WTC11 (cell line): Measurements from ENCODE around the gene FUT8. TPM values are rescaled to one million over a fixed set of nuclear protein-coding genes. Genes with fewer than 3 reads are reported as not detected.

Experiments
- ATAC-seq: fragments of 200-7000 bp; cut with Tn5 transposase; 2 replicates; pipeline ENCODE4 v1.10.0; 2021; ENCODE audit warnings: mild to moderate bottlenecking, moderate library complexity
- CTCF ChIA-PET: fragments of 300-600 bp; sonication (Branson Sonifier 250); formaldehyde crosslinking; loops from one replicate; lab custom pipeline; 2021; ENCODE audit warnings: antibody characterized with exemption; lab: Charles Lee
- POLR2A ChIA-PET: fragments of 350-600 bp; sonication (Branson Sonifier 250); formaldehyde crosslinking; loops from one replicate; lab custom pipeline; 2021; ENCODE audit warnings: antibody characterized with exemption; lab: Charles Lee
- DNase-seq: peaks from one replicate; pipeline ENCODE4 v3.0.0; 2021; ENCODE audit warnings: low spot score
- H3K27ac Mint-ChIP-seq: 2 replicates; pipeline ENCODE4 v1.8.0; 2021; ENCODE audit warnings: mixed read lengths
- H3K27me3 Mint-ChIP-seq: 2 replicates; pipeline ENCODE4 v1.8.0; 2021; ENCODE audit warnings: low read depth, mild to moderate bottlenecking, moderate library complexity, mixed read lengths
- H3K36me3 Mint-ChIP-seq: 2 replicates; pipeline ENCODE4 v1.8.0; 2021; ENCODE audit warnings: mixed read lengths
- H3K4me1 Mint-ChIP-seq: 2 replicates; pipeline ENCODE4 v1.8.0; 2022; ENCODE audit warnings: mixed read lengths
- H3K4me3 Mint-ChIP-seq: 2 replicates; pipeline ENCODE4 v1.8.0; 2021; ENCODE audit warnings: mild to moderate bottlenecking, moderate library complexity, mixed read lengths
- H3K9me3 Mint-ChIP-seq: 2 replicates; pipeline ENCODE4 v1.8.0; 2021; ENCODE audit warnings: mixed read lengths
- FOXK1 ChIP-seq: sonication (generic); formaldehyde crosslinking; IDR thresholded peaks from 2 replicates; pipeline ENCODE4 v1.8.0; 2022; ENCODE audit warnings: mild to moderate bottlenecking, moderate library complexity, missing genetic modification reagents
- IRF2 ChIP-seq: sonication (generic); formaldehyde crosslinking; IDR thresholded peaks from 2 replicates; pipeline ENCODE4 v1.8.0; 2022; ENCODE audit warnings: low read depth, missing genetic modification reagents, borderline replicate concordance
- NR1H2 ChIP-seq: sonication (generic); formaldehyde crosslinking; IDR thresholded peaks from 2 replicates; pipeline ENCODE4 v1.9.0; 2021; ENCODE audit warnings: mild to moderate bottlenecking, moderate library complexity, missing genetic modification reagents
- SP1 ChIP-seq: sonication (generic); formaldehyde crosslinking; conservative IDR thresholded peaks from 2 replicates; pipeline ENCODE4 v1.8.1; 2022; ENCODE audit warnings: missing genetic modification reagents
- TCF7 ChIP-seq: sonication (generic); formaldehyde crosslinking; IDR thresholded peaks from 2 replicates; pipeline ENCODE4 v1.8.0; 2022; ENCODE audit warnings: mild to moderate bottlenecking, low read depth, missing genetic modification reagents, moderate library complexity
- ZBTB21 ChIP-seq: sonication (generic); formaldehyde crosslinking; IDR thresholded peaks from 2 replicates; pipeline ENCODE4 v1.8.1; 2023; ENCODE audit warnings: mild to moderate bottlenecking, missing genetic modification reagents, borderline replicate concordance
- ZNF263 ChIP-seq: sonication (generic); formaldehyde crosslinking; IDR thresholded peaks from 2 replicates; pipeline ENCODE4 v1.8.1; 2022; ENCODE audit warnings: low read depth, mild to moderate bottlenecking, moderate library complexity, missing genetic modification reagents
- ZNF317 ChIP-seq: sonication (generic); formaldehyde crosslinking; IDR thresholded peaks from 2 replicates; pipeline ENCODE4 v1.8.1; 2023; ENCODE audit warnings: low read depth, mild to moderate bottlenecking, moderate library complexity, missing genetic modification reagents, borderline replicate concordance
- total RNA-seq: library from RNA; stranded (reverse); gene quantifications from 3 replicates; pipeline ENCODE4 v1.2.3, GENCODE V29; 2021
- TF ChIP-seq, protein P1 (sequence below): sonication (generic); formaldehyde crosslinking; IDR thresholded peaks from 2 replicates; pipeline ENCODE4 v1.8.0; 2023; ENCODE audit warnings: missing genetic modification reagents, mild to moderate bottlenecking, borderline replicate concordance
- TF ChIP-seq, protein P2 (sequence below): sonication (generic); formaldehyde crosslinking; conservative IDR thresholded peaks from 2 replicates; pipeline ENCODE4 v1.8.1; 2022; ENCODE audit warnings: mild to moderate bottlenecking, missing genetic modification reagents
- TF ChIP-seq, protein P3 (sequence below): sonication (generic); formaldehyde crosslinking; IDR thresholded peaks from 2 replicates; pipeline ENCODE4 v1.8.0; 2022; ENCODE audit warnings: mild to moderate bottlenecking, missing genetic modification reagents
- TF ChIP-seq, protein P4 (sequence below): fragments of 250-450 bp; sonication (Bioruptor Pico); IDR thresholded peaks from 2 replicates; pipeline ENCODE4 v2.1.2; 2022; ENCODE audit warnings: mild to moderate bottlenecking, moderate library complexity
- TF ChIP-seq, protein P5 (sequence below): sonication (generic); formaldehyde crosslinking; IDR thresholded peaks from 2 replicates; pipeline ENCODE4 v1.8.1; 2023; ENCODE audit warnings: mild to moderate bottlenecking, moderate library complexity, missing genetic modification reagents
- TF ChIP-seq, protein P6 (sequence below): sonication (generic); formaldehyde crosslinking; IDR thresholded peaks from 2 replicates; pipeline ENCODE4 v1.8.0; 2023; ENCODE audit warnings: mild to moderate bottlenecking, missing genetic modification reagents
- TF ChIP-seq, protein P7 (sequence below): fragments of 250-450 bp; sonication (Bioruptor Pico); conservative IDR thresholded peaks from 2 replicates; pipeline ENCODE4 v1.9.0; 2021; ENCODE audit warnings: mild to moderate bottlenecking
- TF ChIP-seq, protein P8 (sequence below): fragments of 250-450 bp; sonication (Bioruptor Pico); IDR thresholded peaks from 2 replicates; pipeline ENCODE4 v1.9.0; 2021; ENCODE audit warnings: moderate library complexity, mild to moderate bottlenecking, inconsistent platforms, borderline replicate concordance

The FUT8 gene
- total RNA-seq, 1 experiment from 2014 or later: 37.9 TPM

DNA sequence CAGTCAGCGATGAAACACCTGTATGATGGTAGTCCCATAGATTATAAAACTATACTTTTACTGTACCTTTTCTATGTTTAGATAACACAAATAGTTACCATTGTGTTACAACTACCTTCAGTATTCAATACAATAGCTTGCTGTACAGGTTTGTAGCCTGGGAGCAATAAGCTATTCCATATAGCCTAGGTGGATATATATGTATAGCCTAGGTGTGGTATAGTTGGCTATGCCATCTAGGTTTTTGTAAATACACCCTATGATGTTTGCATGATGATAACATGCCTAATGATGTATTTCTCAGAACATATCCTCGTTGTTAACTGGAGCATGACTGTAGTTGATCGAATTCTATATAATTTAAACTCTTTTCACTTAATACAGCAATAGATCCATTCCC lies 316.1 kb downstream of the FUT8 start (continued):
- TF ChIP-seq, protein P1, sequence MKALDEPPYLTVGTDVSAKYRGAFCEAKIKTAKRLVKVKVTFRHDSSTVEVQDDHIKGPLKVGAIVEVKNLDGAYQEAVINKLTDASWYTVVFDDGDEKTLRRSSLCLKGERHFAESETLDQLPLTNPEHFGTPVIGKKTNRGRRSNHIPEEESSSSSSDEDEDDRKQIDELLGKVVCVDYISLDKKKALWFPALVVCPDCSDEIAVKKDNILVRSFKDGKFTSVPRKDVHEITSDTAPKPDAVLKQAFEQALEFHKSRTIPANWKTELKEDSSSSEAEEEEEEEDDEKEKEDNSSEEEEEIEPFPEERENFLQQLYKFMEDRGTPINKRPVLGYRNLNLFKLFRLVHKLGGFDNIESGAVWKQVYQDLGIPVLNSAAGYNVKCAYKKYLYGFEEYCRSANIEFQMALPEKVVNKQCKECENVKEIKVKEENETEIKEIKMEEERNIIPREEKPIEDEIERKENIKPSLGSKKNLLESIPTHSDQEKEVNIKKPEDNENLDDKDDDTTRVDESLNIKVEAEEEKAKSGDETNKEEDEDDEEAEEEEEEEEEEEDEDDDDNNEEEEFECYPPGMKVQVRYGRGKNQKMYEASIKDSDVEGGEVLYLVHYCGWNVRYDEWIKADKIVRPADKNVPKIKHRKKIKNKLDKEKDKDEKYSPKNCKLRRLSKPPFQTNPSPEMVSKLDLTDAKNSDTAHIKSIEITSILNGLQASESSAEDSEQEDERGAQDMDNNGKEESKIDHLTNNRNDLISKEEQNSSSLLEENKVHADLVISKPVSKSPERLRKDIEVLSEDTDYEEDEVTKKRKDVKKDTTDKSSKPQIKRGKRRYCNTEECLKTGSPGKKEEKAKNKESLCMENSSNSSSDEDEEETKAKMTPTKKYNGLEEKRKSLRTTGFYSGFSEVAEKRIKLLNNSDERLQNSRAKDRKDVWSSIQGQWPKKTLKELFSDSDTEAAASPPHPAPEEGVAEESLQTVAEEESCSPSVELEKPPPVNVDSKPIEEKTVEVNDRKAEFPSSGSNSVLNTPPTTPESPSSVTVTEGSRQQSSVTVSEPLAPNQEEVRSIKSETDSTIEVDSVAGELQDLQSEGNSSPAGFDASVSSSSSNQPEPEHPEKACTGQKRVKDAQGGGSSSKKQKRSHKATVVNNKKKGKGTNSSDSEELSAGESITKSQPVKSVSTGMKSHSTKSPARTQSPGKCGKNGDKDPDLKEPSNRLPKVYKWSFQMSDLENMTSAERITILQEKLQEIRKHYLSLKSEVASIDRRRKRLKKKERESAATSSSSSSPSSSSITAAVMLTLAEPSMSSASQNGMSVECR: no peak
- TF ChIP-seq, protein P2, sequence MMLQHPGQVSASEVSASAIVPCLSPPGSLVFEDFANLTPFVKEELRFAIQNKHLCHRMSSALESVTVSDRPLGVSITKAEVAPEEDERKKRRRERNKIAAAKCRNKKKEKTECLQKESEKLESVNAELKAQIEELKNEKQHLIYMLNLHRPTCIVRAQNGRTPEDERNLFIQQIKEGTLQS (CRISPR knock-in tag): no peak
- no peak for TF ChIP-seq IRF2 (CRISPR knock-in tag)

DNA sequence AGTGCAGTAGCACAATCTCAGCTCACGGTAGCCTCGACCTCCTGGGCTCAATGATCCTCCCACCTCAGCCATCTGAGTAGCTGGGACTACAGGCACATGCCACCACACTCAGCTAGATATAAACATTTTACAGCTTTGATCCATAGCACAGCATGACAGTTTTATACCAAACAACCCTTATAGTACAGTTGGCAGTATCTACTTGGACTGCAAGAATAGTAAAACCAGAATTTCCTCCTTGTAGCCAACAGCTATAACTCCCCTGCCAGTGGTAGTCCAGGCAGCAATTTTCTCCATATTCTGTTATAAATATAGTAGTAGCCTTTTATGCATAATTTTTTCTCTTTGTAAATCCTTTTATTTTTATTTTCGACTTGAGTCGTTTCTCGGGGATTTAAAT lies 317.0 kb downstream of the FUT8 start:
- Mint-ChIP-seq H3K27me3 (0 out of 2 replicates have a peak, but pooled peaks cover 4% of the 10 kb centered on the region), H3K4me1 (no peaks in the 10 kb centered on the region), H3K9me3 (peaks cover 29% of the 10 kb centered on the region), H3K27ac (no peak overlapping the region), H3K4me3 (no peak overlapping the region), H3K36me3 (peaks cover 29% of the 10 kb centered on the region)
- POLR2A ChIA-PET: no interaction called here
- no peak for TF ChIP-seq NR1H2
- no peak for TF ChIP-seq ZNF263 (CRISPR knock-in tag)
- TF ChIP-seq SP1 (CRISPR knock-in tag): no peak
- no peak for TF ChIP-seq TCF7 (CRISPR knock-in tag)
- TF ChIP-seq, protein P3, sequence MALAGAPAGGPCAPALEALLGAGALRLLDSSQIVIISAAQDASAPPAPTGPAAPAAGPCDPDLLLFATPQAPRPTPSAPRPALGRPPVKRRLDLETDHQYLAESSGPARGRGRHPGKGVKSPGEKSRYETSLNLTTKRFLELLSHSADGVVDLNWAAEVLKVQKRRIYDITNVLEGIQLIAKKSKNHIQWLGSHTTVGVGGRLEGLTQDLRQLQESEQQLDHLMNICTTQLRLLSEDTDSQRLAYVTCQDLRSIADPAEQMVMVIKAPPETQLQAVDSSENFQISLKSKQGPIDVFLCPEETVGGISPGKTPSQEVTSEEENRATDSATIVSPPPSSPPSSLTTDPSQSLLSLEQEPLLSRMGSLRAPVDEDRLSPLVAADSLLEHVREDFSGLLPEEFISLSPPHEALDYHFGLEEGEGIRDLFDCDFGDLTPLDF (CRISPR knock-in tag): no peak
- DNase-seq: no peak
- ATAC-seq: no peak
- CTCF ChIA-PET: interaction anchor here (1.9 kb wide), 1 partner anchor 95 kb away, joined by 6 read pairs; no protein-coding TSS in a partner anchor

DNA sequence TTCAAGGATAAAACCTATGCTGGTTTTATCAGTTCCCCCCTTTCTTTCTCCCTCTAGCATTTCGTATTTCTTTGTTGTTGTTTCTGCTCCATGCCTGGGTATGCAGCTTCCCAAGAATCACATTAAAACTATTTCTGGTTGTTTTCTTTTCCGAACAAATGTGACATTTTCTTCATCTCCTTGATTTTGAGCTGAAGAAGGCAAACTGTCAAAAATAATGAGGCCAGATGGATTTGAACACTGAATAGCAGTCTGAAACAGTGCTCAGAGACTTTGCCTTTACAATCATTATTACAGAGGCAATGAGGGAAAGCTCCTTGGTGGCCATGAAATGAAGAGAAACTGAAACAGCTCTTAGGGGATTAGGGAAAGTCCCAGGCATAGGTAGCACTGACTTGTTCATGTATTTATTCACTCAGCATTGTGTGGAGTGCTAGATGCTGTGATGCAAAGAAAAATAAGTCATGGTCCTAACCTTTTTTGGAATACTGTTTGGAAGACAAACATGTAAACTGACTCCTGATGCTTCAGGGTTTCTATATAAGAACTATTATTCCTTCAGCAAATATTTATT lies 319.5 kb downstream of the FUT8 start:
- ATAC-seq: no peak
- POLR2A ChIA-PET: interaction anchor here (0.6 kb wide), 1 partner anchor 20 kb away, joined by 3 read pairs; no protein-coding TSS in a partner anchor
- CTCF ChIA-PET: interaction anchor here (1.2 kb wide), 1 partner anchor 28 kb away, joined by 3 read pairs; no protein-coding TSS in a partner anchor
- H3K9me3 Mint-ChIP-seq: peaks cover 13% of the 10 kb centered on the region
- 0 out of 2 replicates have a peak, but pooled peaks cover 4% of the 10 kb centered on the region for H3K27me3 Mint-ChIP-seq
- peaks cover 16% of the 10 kb centered on the region for H3K36me3 Mint-ChIP-seq
- no peaks in the 10 kb centered on the region for H3K4me1 Mint-ChIP-seq
- no peak overlapping the region for H3K4me3 Mint-ChIP-seq
- DNase-seq: no peak
- H3K27ac Mint-ChIP-seq: no peak overlapping the region
- TF ChIP-seq, protein P4, sequence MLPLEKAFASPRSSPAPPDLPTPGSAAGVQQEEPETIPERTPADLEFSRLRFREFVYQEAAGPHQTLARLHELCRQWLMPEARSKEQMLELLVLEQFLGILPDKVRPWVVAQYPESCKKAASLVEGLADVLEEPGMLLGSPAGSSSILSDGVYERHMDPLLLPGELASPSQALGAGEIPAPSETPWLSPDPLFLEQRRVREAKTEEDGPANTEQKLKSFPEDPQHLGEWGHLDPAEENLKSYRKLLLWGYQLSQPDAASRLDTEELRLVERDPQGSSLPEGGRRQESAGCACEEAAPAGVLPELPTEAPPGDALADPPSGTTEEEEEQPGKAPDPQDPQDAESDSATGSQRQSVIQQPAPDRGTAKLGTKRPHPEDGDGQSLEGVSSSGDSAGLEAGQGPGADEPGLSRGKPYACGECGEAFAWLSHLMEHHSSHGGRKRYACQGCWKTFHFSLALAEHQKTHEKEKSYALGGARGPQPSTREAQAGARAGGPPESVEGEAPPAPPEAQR (CRISPR knock-in tag): no peak
- TF ChIP-seq, protein P5, sequence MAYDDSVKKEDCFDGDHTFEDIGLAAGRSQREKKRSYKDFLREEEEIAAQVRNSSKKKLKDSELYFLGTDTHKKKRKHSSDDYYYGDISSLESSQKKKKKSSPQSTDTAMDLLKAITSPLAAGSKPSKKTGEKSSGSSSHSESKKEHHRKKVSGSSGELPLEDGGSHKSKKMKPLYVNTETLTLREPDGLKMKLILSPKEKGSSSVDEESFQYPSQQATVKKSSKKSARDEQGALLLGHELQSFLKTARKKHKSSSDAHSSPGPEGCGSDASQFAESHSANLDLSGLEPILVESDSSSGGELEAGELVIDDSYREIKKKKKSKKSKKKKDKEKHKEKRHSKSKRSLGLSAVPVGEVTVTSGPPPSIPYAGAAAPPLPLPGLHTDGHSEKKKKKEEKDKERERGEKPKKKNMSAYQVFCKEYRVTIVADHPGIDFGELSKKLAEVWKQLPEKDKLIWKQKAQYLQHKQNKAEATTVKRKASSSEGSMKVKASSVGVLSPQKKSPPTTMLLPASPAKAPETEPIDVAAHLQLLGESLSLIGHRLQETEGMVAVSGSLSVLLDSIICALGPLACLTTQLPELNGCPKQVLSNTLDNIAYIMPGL: no peak
- TF ChIP-seq FOXK1 (CRISPR knock-in tag): no peak
- TF ChIP-seq, protein P6, sequence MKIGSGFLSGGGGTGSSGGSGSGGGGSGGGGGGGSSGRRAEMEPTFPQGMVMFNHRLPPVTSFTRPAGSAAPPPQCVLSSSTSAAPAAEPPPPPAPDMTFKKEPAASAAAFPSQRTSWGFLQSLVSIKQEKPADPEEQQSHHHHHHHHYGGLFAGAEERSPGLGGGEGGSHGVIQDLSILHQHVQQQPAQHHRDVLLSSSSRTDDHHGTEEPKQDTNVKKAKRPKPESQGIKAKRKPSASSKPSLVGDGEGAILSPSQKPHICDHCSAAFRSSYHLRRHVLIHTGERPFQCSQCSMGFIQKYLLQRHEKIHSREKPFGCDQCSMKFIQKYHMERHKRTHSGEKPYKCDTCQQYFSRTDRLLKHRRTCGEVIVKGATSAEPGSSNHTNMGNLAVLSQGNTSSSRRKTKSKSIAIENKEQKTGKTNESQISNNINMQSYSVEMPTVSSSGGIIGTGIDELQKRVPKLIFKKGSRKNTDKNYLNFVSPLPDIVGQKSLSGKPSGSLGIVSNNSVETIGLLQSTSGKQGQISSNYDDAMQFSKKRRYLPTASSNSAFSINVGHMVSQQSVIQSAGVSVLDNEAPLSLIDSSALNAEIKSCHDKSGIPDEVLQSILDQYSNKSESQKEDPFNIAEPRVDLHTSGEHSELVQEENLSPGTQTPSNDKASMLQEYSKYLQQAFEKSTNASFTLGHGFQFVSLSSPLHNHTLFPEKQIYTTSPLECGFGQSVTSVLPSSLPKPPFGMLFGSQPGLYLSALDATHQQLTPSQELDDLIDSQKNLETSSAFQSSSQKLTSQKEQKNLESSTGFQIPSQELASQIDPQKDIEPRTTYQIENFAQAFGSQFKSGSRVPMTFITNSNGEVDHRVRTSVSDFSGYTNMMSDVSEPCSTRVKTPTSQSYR: no peak
- TF ChIP-seq, protein P7, sequence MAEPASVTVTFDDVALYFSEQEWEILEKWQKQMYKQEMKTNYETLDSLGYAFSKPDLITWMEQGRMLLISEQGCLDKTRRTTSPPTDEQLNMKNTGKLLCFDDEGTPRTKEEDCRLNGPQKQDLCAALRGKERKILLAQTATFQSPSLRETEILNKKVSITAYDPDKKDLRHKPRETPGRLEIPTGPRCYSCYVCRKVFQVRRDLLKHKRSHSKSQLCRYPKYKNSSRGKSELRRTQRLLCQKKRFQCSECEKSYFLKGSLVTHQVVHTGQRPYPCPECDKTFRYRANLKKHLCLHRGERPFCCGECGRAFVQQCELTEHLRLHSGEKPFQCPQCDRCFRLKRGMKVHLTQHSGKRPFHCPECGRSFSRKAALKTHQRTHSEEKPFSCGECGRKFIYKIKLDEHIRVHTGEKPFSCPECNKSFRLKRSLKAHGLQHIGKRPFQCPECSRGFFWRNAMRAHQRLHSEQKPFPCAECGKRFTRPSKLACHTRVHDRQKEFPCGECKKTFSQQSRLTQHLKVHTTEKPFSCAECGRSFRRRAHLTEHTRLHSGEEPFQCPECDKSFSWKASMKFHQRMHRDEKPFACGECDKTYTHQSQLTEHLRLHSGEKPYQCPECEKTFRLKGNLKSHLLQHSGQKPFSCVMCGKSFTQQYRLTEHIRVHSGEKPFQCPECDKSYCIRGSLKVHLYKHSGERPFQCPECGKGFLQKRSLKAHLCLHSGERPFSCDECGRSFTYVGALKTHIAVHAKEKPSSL: no peak
- TF ChIP-seq, protein P8, sequence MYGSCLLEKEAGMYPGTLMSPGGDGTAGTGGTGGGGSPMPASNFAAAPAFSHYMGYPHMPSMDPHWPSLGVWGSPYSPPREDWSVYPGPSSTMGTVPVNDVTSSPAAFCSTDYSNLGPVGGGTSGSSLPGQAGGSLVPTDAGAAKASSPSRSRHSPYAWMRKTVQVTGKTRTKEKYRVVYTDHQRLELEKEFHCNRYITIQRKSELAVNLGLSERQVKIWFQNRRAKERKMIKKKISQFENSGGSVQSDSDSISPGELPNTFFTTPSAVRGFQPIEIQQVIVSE (CRISPR knock-in tag): no peak
- no peak for TF ChIP-seq ZBTB21 (CRISPR knock-in tag)
- no peak for TF ChIP-seq ZNF317
